HL-60/S4 treated with phorbol 12-myristate 13-acetate at 8.2 ng/mL for 4 days and 3 days (cell line): Measurements from ENCODE around the gene RYR1.
"Not testable (repeated sequence)": the region's sequence is repeated elsewhere in the genome, so short reads cannot be mapped to it uniquely, and the experiment has no call there.

Experiments used
- in situ Hi-C: fragments of 300-500 bp; cut with MboI; formaldehyde crosslinking; loops from 2 replicates; pipeline ENCODE4 v1.15.0; 2022; ENCODE audit warnings: low sequenced_read_pairs

RYR1 gene

GRCh38 chr19:38484747-38485146, 51.3 kb downstream of the RYR1 start:
- in situ Hi-C loops: no loop called here

DNA sequence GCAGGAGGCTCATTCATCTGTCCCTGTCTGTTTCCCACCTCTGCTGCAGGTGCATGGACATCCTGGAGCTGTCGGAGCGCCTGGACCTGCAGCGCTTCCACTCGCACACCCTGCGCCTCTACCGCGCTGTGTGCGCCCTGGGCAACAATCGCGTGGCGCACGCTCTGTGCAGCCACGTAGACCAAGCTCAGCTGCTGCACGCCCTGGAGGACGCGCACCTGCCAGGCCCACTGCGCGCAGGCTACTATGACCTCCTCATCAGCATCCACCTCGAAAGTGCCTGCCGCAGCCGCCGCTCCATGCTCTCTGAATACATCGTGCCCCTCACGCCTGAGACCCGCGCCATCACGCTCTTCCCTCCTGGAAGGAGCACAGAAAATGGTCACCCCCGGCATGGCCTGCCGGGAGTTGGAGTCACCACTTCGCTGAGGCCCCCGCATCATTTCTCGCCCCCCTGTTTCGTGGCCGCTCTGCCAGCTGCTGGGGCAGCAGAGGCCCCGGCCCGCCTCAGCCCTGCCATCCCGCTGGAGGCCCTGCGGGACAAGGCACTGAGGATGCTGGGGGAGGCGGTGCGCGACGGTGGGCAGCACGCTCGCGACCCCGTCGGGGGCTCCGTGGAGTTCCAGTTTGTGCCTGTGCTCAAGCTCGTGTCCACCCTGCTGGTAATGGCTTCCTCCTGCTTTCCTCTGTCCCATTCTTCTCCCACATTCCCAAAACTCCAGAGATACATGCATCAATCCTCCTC, 52.2 kb downstream of the RYR1 start:
- in situ Hi-C loops: no loop called here

DNA sequence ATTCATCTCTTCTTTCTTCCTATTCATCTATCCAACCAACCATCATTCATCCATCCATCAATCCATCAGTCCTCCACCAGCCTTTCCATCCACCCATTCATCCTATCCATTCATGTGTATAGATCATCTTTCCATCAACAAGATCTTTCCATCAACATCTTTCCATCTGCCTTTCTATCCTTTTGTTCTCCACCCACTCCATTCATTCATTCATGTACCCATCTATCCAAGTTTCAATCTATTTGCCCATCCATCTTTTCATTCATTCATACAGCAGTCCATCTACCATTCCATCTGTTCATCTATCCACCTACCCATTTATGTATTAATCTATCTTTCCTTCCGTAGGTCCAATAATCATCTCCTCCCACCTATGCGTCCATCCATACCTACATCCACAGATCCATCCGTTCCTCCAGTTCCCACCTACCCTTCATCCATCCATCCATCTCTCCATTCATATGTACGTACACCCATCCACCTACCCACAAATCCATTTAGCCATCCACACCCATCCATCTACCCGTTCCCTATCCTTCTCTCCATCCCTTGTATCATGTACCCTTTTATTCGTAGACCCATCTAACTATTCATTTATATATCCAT, 53.3 kb downstream of the RYR1 start:
- in situ Hi-C loops: no loop called here

DNA sequence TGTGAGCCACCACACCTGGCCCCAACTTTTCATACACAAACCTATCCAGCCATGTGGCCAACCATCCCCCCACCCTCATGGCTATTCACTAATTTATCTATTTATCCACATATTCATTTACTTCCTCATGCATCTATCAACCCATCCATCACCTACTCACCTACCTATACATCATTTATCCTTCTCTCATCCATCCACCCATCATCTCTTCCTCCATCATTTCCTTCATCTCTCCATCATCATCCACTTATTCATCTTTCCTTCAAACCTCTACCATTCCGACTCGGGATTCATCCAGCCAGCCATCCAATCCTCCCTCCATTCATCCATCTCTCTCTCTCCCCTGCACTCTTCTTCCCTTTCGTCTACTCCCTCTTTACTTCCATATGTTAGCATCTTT, 54.6 kb downstream of the RYR1 start:
- in situ Hi-C loops: no loop called here

DNA sequence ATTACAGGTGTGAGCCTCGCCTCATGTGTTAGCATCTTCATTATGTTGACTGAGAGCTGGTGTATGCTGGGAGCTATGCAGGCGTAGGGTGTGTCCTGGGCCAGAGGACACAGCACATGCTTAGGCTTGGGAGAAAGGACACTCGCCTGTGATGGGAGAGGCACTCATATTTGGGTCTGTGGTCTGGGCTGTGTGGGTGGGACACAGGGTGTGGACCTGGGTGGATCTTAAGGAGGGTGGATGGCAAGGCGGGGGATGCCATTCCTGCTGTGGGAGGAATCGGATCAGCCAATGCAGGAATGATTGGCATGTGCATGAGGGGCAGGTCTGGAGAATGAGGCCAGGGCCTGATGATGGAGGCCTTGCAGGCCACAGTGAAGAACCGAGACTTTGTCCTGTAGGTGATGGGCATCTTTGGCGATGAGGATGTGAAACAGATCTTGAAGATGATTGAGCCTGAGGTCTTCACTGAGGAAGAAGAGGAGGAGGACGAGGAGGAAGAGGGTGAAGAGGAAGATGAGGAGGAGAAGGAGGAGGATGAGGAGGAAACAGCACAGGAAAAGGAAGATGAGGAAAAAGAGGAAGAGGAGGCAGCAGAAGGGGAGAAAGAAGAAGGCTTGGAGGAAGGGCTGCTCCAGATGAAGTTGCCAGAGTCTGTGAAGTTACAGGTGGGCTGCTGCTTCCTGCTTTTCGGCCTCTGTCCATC, 55.4 kb downstream of the RYR1 start:
- in situ Hi-C loops: no loop called here

DNA sequence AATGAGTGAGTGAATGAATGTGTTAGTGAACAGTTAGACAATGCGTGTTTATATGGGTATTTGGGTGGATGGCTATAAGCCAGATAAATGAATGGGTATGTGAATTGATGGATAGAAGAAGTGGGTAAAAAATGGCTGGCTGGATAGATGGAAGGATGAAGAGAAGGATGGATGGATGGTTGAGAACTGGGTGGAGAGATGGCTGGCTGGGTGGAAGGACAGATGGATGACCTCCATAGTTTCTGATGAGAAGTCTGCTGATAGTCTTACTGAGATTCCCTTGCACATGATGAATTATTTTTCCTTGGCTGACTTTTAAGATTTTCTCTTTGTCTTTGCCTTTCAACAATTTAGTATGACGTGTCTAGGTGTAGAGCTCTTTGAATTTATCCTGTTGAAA, 57.4 kb downstream of the RYR1 start:
- in situ Hi-C loops: no loop called here

GRCh38 chr19:38492181-38492813, 58.8 kb downstream of the RYR1 start:
- in situ Hi-C loops: no loop called here

DNA sequence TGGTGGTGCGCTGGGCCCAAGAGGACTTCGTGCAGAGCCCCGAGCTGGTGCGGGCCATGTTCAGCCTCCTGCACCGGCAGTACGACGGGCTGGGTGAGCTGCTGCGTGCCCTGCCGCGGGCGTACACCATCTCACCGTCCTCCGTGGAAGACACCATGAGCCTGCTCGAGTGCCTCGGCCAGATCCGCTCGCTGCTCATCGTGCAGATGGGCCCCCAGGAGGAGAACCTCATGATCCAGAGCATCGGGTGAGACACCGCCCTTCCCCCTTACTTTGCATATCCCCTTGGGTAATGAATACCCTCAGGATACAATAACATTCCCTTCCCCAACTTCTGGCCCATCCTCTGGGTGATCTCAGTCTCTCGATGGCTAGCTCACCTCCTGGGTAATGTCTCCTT, 60.9 kb downstream of the RYR1 start:
- in situ Hi-C loops: no loop called here

DNA sequence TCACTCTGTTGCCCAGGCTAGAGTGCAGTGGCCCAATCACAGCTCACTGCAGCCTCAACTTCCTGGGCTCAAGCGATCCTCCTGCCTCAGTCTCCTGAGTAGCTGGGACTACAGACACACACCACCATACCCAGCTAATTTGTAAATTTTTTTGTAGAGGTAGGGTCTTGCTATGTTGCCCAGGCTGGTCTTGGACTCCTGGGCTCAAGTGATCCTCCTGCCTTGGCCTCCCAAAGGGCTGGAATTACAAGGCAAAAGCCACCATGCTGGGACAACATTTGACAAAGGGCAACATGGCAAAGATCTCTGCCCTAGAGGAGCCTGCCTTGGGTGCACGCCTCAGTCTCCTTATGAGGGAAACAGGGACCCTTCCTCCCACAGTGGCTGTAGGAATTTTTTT, 61.9 kb downstream of the RYR1 start:
- in situ Hi-C loops: not testable (repeated sequence)

DNA sequence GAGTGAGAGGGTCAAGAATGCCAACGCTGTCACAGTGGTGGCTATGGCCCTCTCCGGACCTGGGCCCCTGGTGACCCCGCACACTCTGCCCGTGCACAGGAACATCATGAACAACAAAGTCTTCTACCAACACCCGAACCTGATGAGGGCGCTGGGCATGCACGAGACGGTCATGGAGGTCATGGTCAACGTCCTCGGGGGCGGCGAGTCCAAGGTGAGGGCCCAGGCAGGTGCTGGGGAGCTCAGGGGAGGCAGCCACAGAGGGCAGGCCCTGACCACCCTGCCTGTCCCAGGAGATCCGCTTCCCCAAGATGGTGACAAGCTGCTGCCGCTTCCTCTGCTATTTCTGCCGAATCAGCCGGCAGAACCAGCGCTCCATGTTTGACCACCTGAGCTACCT, 62.6 kb downstream of the RYR1 start:
- in situ Hi-C loops: no loop called here

GRCh38 chr19:38496603-38497487, 63.4 kb downstream of the RYR1 start:
- in situ Hi-C loops: no loop called here

- in situ Hi-C loops: no loop called here
These were observed 64.4 kb downstream of the RYR1 start for GRCh38 chr19:38497907-38498306.

DNA sequence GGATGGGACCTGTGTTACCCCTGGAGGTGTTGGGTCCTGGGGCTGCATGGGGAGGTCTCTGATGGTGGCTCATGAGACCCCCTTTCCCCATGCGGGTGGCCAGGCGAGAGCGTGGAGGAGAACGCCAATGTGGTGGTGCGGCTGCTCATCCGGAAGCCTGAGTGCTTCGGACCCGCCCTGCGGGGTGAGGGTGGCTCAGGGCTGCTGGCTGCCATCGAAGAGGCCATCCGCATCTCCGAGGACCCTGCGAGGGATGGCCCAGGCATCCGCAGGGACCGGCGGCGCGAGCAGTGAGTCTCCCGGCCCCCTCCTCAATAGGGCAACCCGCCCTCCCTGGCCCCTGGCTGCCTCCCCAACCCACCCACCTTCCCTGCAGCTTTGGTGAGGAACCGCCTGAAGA, 66.0 kb downstream of the RYR1 start:
- in situ Hi-C loops: no loop called here

DNA sequence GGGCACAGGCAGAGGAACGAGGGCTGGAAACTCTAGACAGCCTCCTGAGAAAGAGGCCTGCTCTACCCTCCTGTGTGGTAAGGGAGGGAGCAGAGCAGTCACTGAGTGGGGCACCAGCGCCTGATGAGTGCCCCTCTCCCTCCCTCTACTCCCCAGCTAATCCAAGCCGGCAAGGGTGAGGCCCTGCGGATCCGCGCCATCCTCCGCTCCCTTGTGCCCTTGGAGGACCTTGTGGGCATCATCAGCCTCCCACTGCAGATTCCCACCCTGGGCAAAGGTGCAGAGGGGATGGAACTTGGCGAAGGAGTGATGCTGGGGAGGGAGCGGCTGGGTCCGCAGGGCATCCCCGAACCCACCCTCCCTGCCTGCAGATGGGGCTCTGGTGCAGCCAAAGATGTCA, 67.0 kb downstream of the RYR1 start:
- in situ Hi-C loops: no loop called here

- in situ Hi-C loops: no loop called here
These were observed 69.1 kb downstream of the RYR1 start for GRCh38 chr19:38502410-38503076.

- in situ Hi-C loops: no loop called here
These were observed 69.6 kb downstream of the RYR1 start for GRCh38 chr19:38503077-38503410.

- in situ Hi-C loops: no loop called here
These were observed 72.5 kb downstream of the RYR1 start for GRCh38 chr19:38505958-38506357.

DNA sequence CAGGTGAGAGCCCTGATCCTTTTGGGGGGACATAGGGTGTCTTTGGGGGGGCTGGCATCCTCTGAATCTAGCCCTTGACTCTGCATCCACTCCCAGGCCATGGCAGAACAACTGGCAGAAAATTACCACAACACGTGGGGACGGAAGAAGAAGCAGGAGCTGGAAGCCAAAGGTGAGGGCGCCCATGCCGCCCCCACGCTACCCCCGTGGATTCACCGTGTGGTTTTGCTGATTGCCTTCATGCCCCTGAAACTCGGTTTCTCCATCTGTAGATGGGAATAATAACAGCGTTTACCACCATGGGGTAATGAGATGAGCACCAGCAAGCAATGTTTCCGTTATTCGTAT, 72.9 kb downstream of the RYR1 start:
- in situ Hi-C loops: no loop called here

GRCh38 chr19:38506723-38507550, 73.4 kb downstream of the RYR1 start:
- in situ Hi-C loops: no loop called here
